MCF 10A (cell line): ENCODE data around the gene TCF12. TPM values are rescaled to one million over a fixed set of nuclear protein-coding genes. Genes with fewer than 3 reads are reported as not detected.

Source experiments
- BruUV-seq: library from RNA; stranded (reverse); fragments of 400-500 nt; replicated peaks from 2 replicates; lab custom pipeline; 2021; lab: Mats Ljungman, UMichigan
- CTCF ChIA-PET: fragments of 300-600 bp; sonication (Branson Sonifier 250); formaldehyde crosslinking; extraction: SDS; loops from one replicate; lab custom pipeline; 2021; ENCODE audit warnings: antibody characterized with exemption, inconsistent platforms; lab: Yijun Ruan, JAX
- POLR2A ChIA-PET: fragments of 300-600, 350-650 bp; sonication (Branson Sonifier 250); formaldehyde crosslinking; extraction: SDS; loops from one replicate; lab custom pipeline; 2020; ENCODE audit warnings: antibody characterized with exemption, inconsistent platforms; lab: Yijun Ruan, JAX
- DNase-seq: peaks from one replicate; pipeline ENCODE4 v3.0.0-alpha.2; 2018; ENCODE audit not compliant: unreplicated experiment
- H3K27ac Mint-ChIP-seq: one replicate; pipeline ENCODE4 v1.8.0; 2022; ENCODE audit warnings: mild to moderate bottlenecking, low read depth, mixed read lengths; ENCODE audit not compliant: unreplicated experiment
- H3K27me3 Mint-ChIP-seq: one replicate; pipeline ENCODE4 v1.8.0; 2022; ENCODE audit warnings: mixed read lengths; ENCODE audit not compliant: insufficient read depth, unreplicated experiment
- H3K36me3 Mint-ChIP-seq: one replicate; pipeline ENCODE4 v1.8.0; 2022; ENCODE audit warnings: mild to moderate bottlenecking, moderate library complexity, mixed read lengths; ENCODE audit not compliant: insufficient read depth, unreplicated experiment
- H3K4me1 Mint-ChIP-seq: one replicate; pipeline ENCODE4 v1.8.0; 2022; ENCODE audit warnings: mixed read lengths; ENCODE audit not compliant: insufficient read depth, unreplicated experiment
- H3K4me3 Mint-ChIP-seq: one replicate; pipeline ENCODE4 v1.8.0; 2022; ENCODE audit warnings: mild to moderate bottlenecking, moderate library complexity, mixed read lengths; ENCODE audit not compliant: unreplicated experiment
- H3K9me3 Mint-ChIP-seq: one replicate; pipeline ENCODE4 v1.8.0; 2022; ENCODE audit warnings: mixed read lengths; ENCODE audit not compliant: unreplicated experiment
- intact Hi-C: fragments of 100-400 bp; cut with micrococcal nuclease; formaldehyde crosslinking; loops from 2 replicates; pipeline ENCODE4 v1.14.1; 2022
- total RNA-seq: library from RNA; stranded (reverse); gene quantifications from 2 replicates; pipeline ENCODE4 v1.2.3, GENCODE V29; 2022
- TF ChIP-seq, protein P1 (sequence below): fragments of 200-600 bp; IDR thresholded peaks from one replicate; pipeline ENCODE4 v1.8.0; 2022; ENCODE audit warnings: antibody characterized with exemption, mild to moderate bottlenecking; ENCODE audit not compliant: unreplicated experiment

TCF12 gene
- total RNA-seq, 1 experiment from 2014 or later, result 140 TPM

DNA sequence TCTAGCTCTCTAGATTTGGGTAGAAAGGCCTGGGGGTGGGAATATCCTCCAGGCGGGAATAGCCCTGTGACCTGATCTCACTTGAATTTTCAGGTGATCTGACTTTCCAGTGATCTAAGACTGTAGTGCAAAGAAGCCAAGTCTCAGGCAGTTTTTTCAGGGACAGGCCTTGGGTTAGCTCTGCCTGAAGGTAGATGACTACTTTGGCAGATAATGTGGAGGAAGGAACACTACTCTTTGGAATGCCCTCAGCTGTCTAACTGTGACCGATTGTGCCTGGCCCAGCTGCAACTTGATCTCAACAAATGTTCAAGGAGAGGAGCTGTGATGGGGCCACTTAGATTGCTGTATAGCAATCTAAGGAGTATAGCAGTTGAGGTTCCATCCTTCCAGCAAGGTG, 193.7 kb downstream of the TCF12 start:
- Mint-ChIP-seq H3K36me3 (peaks cover 6% of the 10 kb centered on the region), H3K27me3 (no peaks in the 10 kb centered on the region), H3K4me1 (no peaks in the 10 kb centered on the region), H3K4me3 (no peak overlapping the region), H3K27ac (no peak overlapping the region), H3K9me3 (no peaks in the 10 kb centered on the region)
- CTCF ChIA-PET, result interaction anchor here (0.6 to 1.3 kb wide), 5 partner anchors 24 to 430 kb away, joined by 3 read pairs; no protein-coding TSS in a partner anchor
- intact Hi-C loops, result no loop called here
- no peak for DNase-seq
- no TSS peak for BruUV-seq
- POLR2A ChIA-PET, result interaction anchor here (1.8 kb wide), 1 partner anchor 18 kb away, joined by 3 read pairs; no protein-coding TSS in a partner anchor
- TF ChIP-seq, protein P1, sequence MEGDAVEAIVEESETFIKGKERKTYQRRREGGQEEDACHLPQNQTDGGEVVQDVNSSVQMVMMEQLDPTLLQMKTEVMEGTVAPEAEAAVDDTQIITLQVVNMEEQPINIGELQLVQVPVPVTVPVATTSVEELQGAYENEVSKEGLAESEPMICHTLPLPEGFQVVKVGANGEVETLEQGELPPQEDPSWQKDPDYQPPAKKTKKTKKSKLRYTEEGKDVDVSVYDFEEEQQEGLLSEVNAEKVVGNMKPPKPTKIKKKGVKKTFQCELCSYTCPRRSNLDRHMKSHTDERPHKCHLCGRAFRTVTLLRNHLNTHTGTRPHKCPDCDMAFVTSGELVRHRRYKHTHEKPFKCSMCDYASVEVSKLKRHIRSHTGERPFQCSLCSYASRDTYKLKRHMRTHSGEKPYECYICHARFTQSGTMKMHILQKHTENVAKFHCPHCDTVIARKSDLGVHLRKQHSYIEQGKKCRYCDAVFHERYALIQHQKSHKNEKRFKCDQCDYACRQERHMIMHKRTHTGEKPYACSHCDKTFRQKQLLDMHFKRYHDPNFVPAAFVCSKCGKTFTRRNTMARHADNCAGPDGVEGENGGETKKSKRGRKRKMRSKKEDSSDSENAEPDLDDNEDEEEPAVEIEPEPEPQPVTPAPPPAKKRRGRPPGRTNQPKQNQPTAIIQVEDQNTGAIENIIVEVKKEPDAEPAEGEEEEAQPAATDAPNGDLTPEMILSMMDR, result no peak

DNA sequence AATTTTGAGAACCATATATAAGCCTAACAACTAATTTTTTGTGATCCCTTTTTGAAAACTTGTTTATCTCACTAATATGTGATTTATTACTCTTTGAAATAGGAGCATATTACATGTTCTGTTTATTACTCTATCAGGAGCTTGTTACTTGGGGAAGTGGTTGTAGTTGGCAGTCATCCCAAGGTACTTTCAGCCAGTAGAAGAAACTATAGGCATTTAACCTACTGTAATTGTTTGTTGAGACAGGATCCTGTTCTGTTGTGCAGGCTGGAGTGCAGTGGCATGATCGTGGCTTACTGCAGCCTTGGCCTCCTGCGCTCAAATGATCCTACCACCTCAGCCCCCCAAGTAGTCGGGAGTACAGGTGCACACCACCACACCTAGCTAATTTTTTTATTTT, 195.6 kb downstream of the TCF12 start:
- BruUV-seq, result no TSS peak
- Mint-ChIP-seq H3K4me1 (peaks cover 9% of the 10 kb centered on the region), H3K27ac (no peak overlapping the region), H3K36me3 (no peaks in the 10 kb centered on the region), H3K9me3 (no peaks in the 10 kb centered on the region), H3K27me3 (no peaks in the 10 kb centered on the region), H3K4me3 (no peak overlapping the region)
- ChIA-PET CTCF (interaction anchor here (0.7 kb wide), 1 partner anchor 8 kb away, joined by 3 read pairs; no protein-coding TSS in a partner anchor), POLR2A (interaction anchor here (1.0 to 1.3 kb wide), 2 partner anchors 9 to 196 kb away, joined by 3 read pairs; partner anchors contain the start of gene TCF12)
- TF ChIP-seq, protein P1, result no peak
- intact Hi-C loops, result no loop called here
- DNase-seq, result peak; percentile 12

DNA sequence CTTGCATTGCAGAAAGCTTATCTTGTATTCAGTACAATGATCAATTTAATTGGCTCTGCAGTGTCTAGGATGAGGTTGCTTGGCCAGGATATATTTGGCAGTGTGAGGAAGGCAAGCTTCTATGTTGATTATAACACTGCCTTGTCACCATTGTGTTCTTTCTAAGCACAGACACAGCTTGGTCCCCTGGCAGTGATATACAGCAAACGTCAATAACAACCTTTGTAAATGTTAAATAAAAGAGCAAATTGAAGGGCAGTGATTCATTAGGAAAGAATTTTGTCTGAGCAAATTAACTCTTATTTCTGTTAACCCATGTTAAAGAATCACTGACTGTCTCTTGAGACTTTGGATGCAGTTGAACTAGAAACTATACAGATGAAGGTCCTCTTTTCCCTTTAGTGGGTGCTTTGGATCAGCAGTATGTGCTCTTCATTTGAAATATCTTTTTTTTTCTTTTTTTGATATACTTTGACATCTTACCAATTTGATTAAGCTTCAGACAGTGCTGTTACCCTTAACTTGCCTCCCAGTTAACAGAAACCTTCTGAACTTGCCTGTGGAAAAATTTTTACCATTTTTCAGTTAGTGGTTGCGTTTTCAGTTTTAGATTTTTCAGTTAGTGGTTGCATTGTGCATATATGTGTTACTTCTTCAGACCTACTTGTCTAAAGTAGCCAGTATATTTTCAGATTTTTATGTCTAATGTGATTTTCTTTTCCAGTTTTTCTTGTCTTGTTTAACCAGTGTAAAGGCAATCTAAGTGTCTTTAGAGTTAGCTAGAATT, 199.8 kb downstream of the TCF12 start:
- H3K36me3 Mint-ChIP-seq, result no peaks in the 10 kb centered on the region
- peaks cover 13% of the 10 kb centered on the region for H3K4me1 Mint-ChIP-seq
- DNase-seq, result peak; percentile 11
- H3K27ac Mint-ChIP-seq, result no peak overlapping the region
- H3K27me3 Mint-ChIP-seq, result no peaks in the 10 kb centered on the region
- TF ChIP-seq, protein P1, result no peak
- BruUV-seq, result no TSS peak
- intact Hi-C loops, result no loop called here
- CTCF ChIA-PET, result interaction anchor here (0.7 to 1.3 kb wide), 3 partner anchors 32 to 200 kb away, joined by 3 read pairs; partner anchors contain the start of gene TCF12
- H3K9me3 Mint-ChIP-seq, result no peaks in the 10 kb centered on the region
- H3K4me3 Mint-ChIP-seq, result no peak overlapping the region
- POLR2A ChIA-PET, result interaction anchor here (2.3 kb wide), 1 partner anchor 198 kb away, joined by 6 read pairs; no protein-coding TSS in a partner anchor
